Brain microvascular endothelial cell (primary cell): ENCODE data around the gene ALDH18A1.
"Not testable (repeated sequence)": the region's sequence is repeated elsewhere in the genome, so short reads cannot be mapped to it uniquely, and the experiment has no call there.

Experiments
- DNase-seq: peaks from one replicate; pipeline ENCODE4 v3.0.0-alpha.2; 2020
- H3K27ac ChIP-seq: fragments of 250-450 bp; sonication (Bioruptor Pico); 2 replicates; pipeline ENCODE4 v1.5.1; 2020; ENCODE audit warnings: mild to moderate bottlenecking, moderate library complexity
- H3K27me3 ChIP-seq: fragments of 250-450 bp; sonication (Bioruptor Pico); replicated peaks from 2 replicates; pipeline ENCODE4 v1.5.1; 2020; ENCODE audit warnings: mild to moderate bottlenecking
- H3K36me3 ChIP-seq: fragments of 250-450 bp; sonication (Bioruptor Pico); replicated peaks from 2 replicates; pipeline ENCODE4 v1.5.1; 2020; ENCODE audit warnings: mild to moderate bottlenecking
- H3K4me3 ChIP-seq: 2 replicates; pipeline ENCODE4 v1.5.1; 2011; ENCODE audit warnings: low read depth, mild to moderate bottlenecking, control low read depth, low read length, moderate library complexity
- CTCF ChIP-seq: IDR thresholded peaks from 2 replicates; pipeline ENCODE4 v1.5.1; 2011; ENCODE audit warnings: low read depth, mild to moderate bottlenecking, moderate library complexity, low read length, control low read depth, inconsistent platforms; ENCODE audit errors: missing control alignments
- in situ Hi-C: cut with HindIII; loops from 2 replicates; pipeline ENCODE4 v1.10.0; 2017; ENCODE audit warnings: low sequenced_read_pairs, low pct_ligation_motif_present

ALDH18A1 gene

DNA sequence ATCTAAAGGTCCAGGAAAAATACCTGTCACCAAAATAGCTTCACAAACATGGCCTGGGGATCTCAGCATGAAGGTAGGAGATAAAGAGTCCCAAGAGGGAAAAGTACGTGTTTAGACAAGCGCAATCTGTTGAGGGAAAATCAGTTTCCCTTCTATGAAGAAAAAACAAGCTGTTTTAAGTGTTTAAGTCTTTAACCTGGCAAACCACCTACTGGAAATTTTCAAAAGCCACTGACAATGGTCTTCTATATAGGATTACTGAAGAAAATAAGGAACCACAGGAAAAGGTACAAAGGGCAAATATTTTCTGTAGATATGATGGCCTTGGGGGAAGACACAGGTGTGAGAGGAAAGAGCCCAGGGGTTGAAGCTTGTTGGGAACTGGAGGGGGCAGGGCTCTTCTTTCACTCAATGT lies 21.2 kb downstream of the ALDH18A1 start:
- H3K36me3 ChIP-seq = peaks cover 77% of the 10 kb centered on the region
- in situ Hi-C loops = no loop called here
- no peak overlapping the region for H3K4me3 ChIP-seq
- H3K27ac ChIP-seq = no peak overlapping the region
- no peaks in the 10 kb centered on the region for H3K27me3 ChIP-seq
- no peak for TF ChIP-seq CTCF
- no peak for DNase-seq

GRCh38 chr10:95628786-95629185 lies 27.7 kb downstream of the ALDH18A1 start:
- TF ChIP-seq CTCF = no peak
- H3K36me3 ChIP-seq = peaks cover 80% of the 10 kb centered on the region
- H3K27me3 ChIP-seq = no peaks in the 10 kb centered on the region
- no peak overlapping the region for H3K27ac ChIP-seq
- no peak overlapping the region for H3K4me3 ChIP-seq
- in situ Hi-C loops = no loop called here
- DNase-seq = no peak

DNA sequence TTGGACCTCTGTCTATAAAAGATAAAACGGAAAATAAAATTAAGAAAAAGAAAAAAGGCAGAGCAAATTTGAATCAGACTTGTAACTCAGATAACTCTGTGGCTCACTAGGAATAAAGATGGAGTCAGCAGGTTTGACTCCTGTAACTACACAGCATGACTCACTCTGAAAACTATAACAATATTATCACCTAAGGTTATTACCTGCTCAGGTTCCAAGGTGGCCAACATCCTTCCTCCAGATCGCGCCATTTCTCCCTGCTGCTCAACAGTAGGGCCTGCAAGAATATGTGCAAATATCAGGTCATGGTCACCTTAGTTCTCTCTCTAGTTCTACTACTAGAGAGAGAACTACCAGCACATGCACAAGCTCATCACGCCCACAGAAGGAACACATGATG lies 30.0 kb downstream of the ALDH18A1 start:
- no peak for DNase-seq
- H3K4me3 ChIP-seq = no peak overlapping the region
- H3K36me3 ChIP-seq = peaks cover 68% of the 10 kb centered on the region
- TF ChIP-seq CTCF = no peak
- in situ Hi-C loops = no loop called here
- no peak overlapping the region for H3K27ac ChIP-seq
- H3K27me3 ChIP-seq = no peaks in the 10 kb centered on the region

- H3K27me3 ChIP-seq, H3K27ac ChIP-seq, H3K4me3 ChIP-seq, DNase-seq, in situ Hi-C loops: not testable (repeated sequence)
- H3K36me3 ChIP-seq = peaks cover 73% of the 10 kb centered on the region
Observed at GRCh38 chr10:95620415-95620814, 36.1 kb downstream of the ALDH18A1 start.

GRCh38 chr10:95618101-95618500 lies 38.4 kb downstream of the ALDH18A1 start:
- in situ Hi-C loops = no loop called here
- no peak for TF ChIP-seq CTCF
- peaks cover 78% of the 10 kb centered on the region for H3K36me3 ChIP-seq

GRCh38 chr10:95616446-95616845 lies 40.1 kb downstream of the ALDH18A1 start:
- Histone ChIP-seq H3K27ac (no peak overlapping the region), H3K36me3 (peaks cover 91% of the 10 kb centered on the region), H3K27me3 (no peaks in the 10 kb centered on the region), H3K4me3 (no peak overlapping the region)
- in situ Hi-C loops = no loop called here
- DNase-seq = no peak
- TF ChIP-seq CTCF = no peak

More at GRCh38 chr10:95618101-95618500, 38.4 kb downstream of the ALDH18A1 start:
- Histone ChIP-seq H3K27ac (no peak overlapping the region), H3K27me3 (no peaks in the 10 kb centered on the region), H3K4me3 (no peak overlapping the region)
- no peak for DNase-seq
